Stimulated activated CD4-positive, alpha-beta T cell treated with anti-CD3 and anti-CD28 coated beads, Interleukin-15, amount 100 ng/mL, for 1 hour (primary cell): ENCODE measurements around the gene TRIM74.
"Not testable (repeated sequence)": the region's sequence is repeated elsewhere in the genome, so short reads cannot be mapped to it uniquely, and the experiment has no call there.

ENCODE experiments used
- DNase-seq, 2 donors: peaks; one replicate each; pipeline ENCODE4 v3.0.0-alpha.2; 2020; ENCODE audit warnings: low read depth in 1 of 2, low spot score in 1 of 2

TRIM74 gene

GRCh38 chr7:72911395-72911794, 57.9 kb downstream of the TRIM74 start:
- not testable (repeated sequence) for DNase-seq
